Caco-2 (cell line): Measurements from ENCODE around the gene CDK14. TPM values are rescaled to one million over a fixed set of nuclear protein-coding genes. Genes with fewer than 3 reads are reported as not detected.

Experiments
- BruUV-seq: library from RNA; stranded (reverse); fragments of 400-500 nt; replicated peaks from 2 replicates; lab custom pipeline; 2021; lab: Mats Ljungman, UMichigan
- CTCF ChIA-PET: fragments of 300-600 bp; sonication (Branson Sonifier 250); formaldehyde crosslinking; loops from one replicate; lab custom pipeline; 2022; ENCODE audit warnings: antibody characterized with exemption; lab: Charles Lee
- POLR2A ChIA-PET: fragments of 300-600 bp; sonication (Branson Sonifier 250); formaldehyde crosslinking; loops from one replicate; lab custom pipeline; 2022; ENCODE audit warnings: antibody characterized with exemption; lab: Charles Lee
- DNase-seq, 2 experiments: peaks; one replicate each; pipeline versions ENCODE4 v3.0.0 to v3.0.0-alpha.2; 2020 to 2022
- H3K27me3 ChIP-seq: replicated peaks from 2 replicates; pipeline ENCODE4 v1.6.0; 2011; ENCODE audit warnings: low read length; ENCODE audit not compliant: control insufficient read depth, insufficient read depth
- H3K36me3 ChIP-seq: 2 replicates; pipeline ENCODE4 v1.5.1; 2011; ENCODE audit warnings: low read length; ENCODE audit not compliant: control insufficient read depth, insufficient read depth
- H3K4me1 ChIP-seq: fragments of 250-450 bp; sonication (Bioruptor Pico); 2 replicates; pipeline ENCODE4 v1.5.1; 2020; ENCODE audit warnings: mild to moderate bottlenecking
- H3K4me3 ChIP-seq: 2 replicates; pipeline ENCODE4 v1.5.1; 2011; ENCODE audit warnings: low read depth, mild to moderate bottlenecking, control low read depth, low read length
- H3K9me3 ChIP-seq: fragments of 250-450 bp; sonication (Bioruptor Pico); 2 replicates; pipeline ENCODE4 v1.5.1; 2020; ENCODE audit warnings: mild to moderate bottlenecking, moderate library complexity
- H3K27ac Mint-ChIP-seq: one replicate; pipeline ENCODE4 v1.8.0; 2022; ENCODE audit warnings: mixed read lengths; ENCODE audit not compliant: unreplicated experiment
- H3K27me3 Mint-ChIP-seq: one replicate; pipeline ENCODE4 v1.8.0; 2022; ENCODE audit warnings: mixed read lengths; ENCODE audit not compliant: insufficient read depth, unreplicated experiment
- H3K36me3 Mint-ChIP-seq: one replicate; pipeline ENCODE4 v1.8.0; 2022; ENCODE audit warnings: mild to moderate bottlenecking, mixed read lengths; ENCODE audit not compliant: insufficient read depth, unreplicated experiment
- H3K4me1 Mint-ChIP-seq: one replicate; pipeline ENCODE4 v1.8.0; 2022; ENCODE audit warnings: low read depth, mixed read lengths; ENCODE audit not compliant: unreplicated experiment
- H3K4me3 Mint-ChIP-seq: one replicate; pipeline ENCODE4 v1.8.0; 2022; ENCODE audit warnings: mild to moderate bottlenecking, moderate library complexity, mixed read lengths; ENCODE audit not compliant: unreplicated experiment
- H3K9me3 Mint-ChIP-seq: one replicate; pipeline ENCODE4 v1.8.0; 2022; ENCODE audit warnings: mixed read lengths; ENCODE audit not compliant: unreplicated experiment
- intact Hi-C: fragments of 100-400 bp; cut with micrococcal nuclease; formaldehyde crosslinking; loops from one replicate; pipeline ENCODE4 v1.10.0; 2022; ENCODE audit not compliant: unreplicated experiment
- total RNA-seq: library from RNA; stranded (reverse); gene quantifications from 2 replicates; pipeline ENCODE4 v1.2.3, GENCODE V29; 2022
- TF ChIP-seq, protein P1 (sequence below), 2 experiments: fragments of 200-600 bp in 1 of 2; IDR thresholded peaks; 1 replicate in 1 of 2; 2 replicates in 1 of 2; pipeline versions ENCODE4 v1.5.1 to v1.8.0; 2011 to 2022; ENCODE audit warnings: antibody characterized with exemption in 1 of 2, control low read depth in 1 of 2, inconsistent platforms in 1 of 2, low read depth in 1 of 2, low read length in 1 of 2, mild to moderate bottlenecking in 1 of 2, moderate library complexity in 1 of 2; ENCODE audit not compliant: insufficient read depth in 1 of 2, severe bottlenecking in 1 of 2, unreplicated experiment in 1 of 2

CDK14 gene
- total RNA-seq, 1 experiment from 2014 or later = 18.2 TPM

DNA sequence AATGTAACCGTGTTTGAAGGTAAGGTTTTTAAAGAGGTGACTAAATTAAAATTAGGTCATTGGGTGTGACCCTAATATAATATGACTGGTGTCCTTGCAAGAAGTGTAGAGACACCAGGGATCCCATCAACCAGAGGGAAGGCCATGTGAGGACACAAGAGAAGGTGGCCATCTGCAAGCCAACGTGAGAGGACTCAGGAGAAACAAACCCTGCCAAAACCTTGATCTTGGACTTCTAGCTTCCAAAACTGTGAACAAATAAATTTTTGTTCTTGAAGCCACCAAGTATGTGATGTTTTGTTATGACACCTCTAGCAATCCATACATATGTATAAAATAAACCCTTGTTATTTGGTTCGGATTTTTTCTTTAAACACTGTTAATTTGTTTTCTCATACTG is 144.3 kb downstream of the CDK14 start:
- Mint-ChIP-seq H3K36me3 (no peaks in the 10 kb centered on the region), H3K27me3 (no peaks in the 10 kb centered on the region), H3K27ac (no peak overlapping the region), H3K4me3 (no peak overlapping the region), H3K9me3 (peaks cover 9% of the 10 kb centered on the region), H3K4me1 (no peaks in the 10 kb centered on the region)
- Histone ChIP-seq H3K27me3 (no peaks in the 10 kb centered on the region), H3K4me3 (no peak overlapping the region), H3K4me1 (no peaks in the 10 kb centered on the region), H3K9me3 (no peaks in the 10 kb centered on the region), H3K36me3 (no peaks in the 10 kb centered on the region)
- BruUV-seq = no TSS peak
- no peak for DNase-seq
- intact Hi-C loops = no loop called here
- ChIA-PET CTCF (no interaction called here), POLR2A (no interaction called here)
- TF ChIP-seq, protein P1, sequence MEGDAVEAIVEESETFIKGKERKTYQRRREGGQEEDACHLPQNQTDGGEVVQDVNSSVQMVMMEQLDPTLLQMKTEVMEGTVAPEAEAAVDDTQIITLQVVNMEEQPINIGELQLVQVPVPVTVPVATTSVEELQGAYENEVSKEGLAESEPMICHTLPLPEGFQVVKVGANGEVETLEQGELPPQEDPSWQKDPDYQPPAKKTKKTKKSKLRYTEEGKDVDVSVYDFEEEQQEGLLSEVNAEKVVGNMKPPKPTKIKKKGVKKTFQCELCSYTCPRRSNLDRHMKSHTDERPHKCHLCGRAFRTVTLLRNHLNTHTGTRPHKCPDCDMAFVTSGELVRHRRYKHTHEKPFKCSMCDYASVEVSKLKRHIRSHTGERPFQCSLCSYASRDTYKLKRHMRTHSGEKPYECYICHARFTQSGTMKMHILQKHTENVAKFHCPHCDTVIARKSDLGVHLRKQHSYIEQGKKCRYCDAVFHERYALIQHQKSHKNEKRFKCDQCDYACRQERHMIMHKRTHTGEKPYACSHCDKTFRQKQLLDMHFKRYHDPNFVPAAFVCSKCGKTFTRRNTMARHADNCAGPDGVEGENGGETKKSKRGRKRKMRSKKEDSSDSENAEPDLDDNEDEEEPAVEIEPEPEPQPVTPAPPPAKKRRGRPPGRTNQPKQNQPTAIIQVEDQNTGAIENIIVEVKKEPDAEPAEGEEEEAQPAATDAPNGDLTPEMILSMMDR (IDR thresholded peaks at IDR 0.05; ENCODE audit: insufficient read depth in 1 of 2, low read depth in 1 of 2, low read length in 1 of 2, severe bottlenecking in 1 of 2, unreplicated experiment in 1 of 2) = no peak

DNA sequence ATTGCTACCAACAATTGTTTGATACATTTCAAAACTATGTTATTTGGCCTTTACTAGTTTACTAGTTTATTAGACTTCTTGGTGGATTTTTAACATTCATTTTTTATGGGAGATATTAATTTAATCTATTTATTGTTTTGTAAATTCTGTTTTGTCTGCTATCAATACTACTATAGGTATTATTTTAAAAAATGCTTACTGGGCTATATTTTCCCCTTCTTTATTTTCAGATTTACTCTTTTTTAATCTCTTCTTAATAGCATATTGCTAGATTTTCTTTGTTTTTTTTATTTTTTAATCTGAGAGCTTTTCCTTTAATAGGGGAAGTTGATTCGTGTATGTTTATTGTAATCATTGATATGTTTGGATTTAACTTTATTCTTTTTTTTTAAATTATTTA is 147.5 kb downstream of the CDK14 start:
- CTCF ChIA-PET = no interaction called here
- H3K27ac Mint-ChIP-seq = no peak overlapping the region

DNA sequence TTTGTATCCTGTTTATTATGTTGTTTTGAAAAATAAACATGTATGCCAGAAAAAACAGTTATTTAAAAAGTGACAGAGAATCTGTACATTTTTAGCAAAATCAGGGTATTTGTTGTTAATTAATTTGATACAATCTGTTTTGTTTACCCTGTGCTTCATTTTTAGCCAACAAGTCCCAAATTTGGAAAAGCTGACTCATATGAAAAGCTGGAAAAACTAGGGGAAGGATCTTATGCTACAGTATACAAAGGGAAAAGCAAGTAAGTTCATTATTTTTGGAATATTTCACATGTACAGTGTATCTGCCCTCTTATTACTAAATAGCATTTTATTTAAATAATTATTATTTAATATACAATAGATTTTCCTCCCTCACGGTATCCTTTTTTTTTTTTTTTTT is 151.4 kb downstream of the CDK14 start:
- Mint-ChIP-seq H3K36me3 (peaks cover 6% of the 10 kb centered on the region), H3K27me3 (no peaks in the 10 kb centered on the region), H3K9me3 (peaks cover 9% of the 10 kb centered on the region), H3K27ac (no peak overlapping the region), H3K4me3 (no peak overlapping the region), H3K4me1 (no peaks in the 10 kb centered on the region)
- Histone ChIP-seq H3K4me1 (no peaks in the 10 kb centered on the region), H3K4me3 (no peak overlapping the region), H3K9me3 (no peaks in the 10 kb centered on the region), H3K27me3 (no peaks in the 10 kb centered on the region), H3K36me3 (no peaks in the 10 kb centered on the region)
- ChIA-PET POLR2A (interaction anchor here (0.5 kb wide), 1 partner anchor 21 kb away, joined by 6 read pairs; no protein-coding TSS in a partner anchor), CTCF (no interaction called here)
- no TSS peak for BruUV-seq
- TF ChIP-seq, protein P1 (IDR thresholded peaks at IDR 0.05; ENCODE audit: insufficient read depth in 1 of 2, low read depth in 1 of 2, low read length in 1 of 2, severe bottlenecking in 1 of 2, unreplicated experiment in 1 of 2) = no peak
- intact Hi-C loops = loop anchor here (5.0 kb wide), 1 partner anchor 150 kb away; the partner anchor contains the start of gene CDK14
- DNase-seq = no peak

More for the DNA sequence above, 147.5 kb downstream of the CDK14 start:
- Mint-ChIP-seq H3K4me3 (no peak overlapping the region), H3K36me3 (no peaks in the 10 kb centered on the region), H3K4me1 (no peaks in the 10 kb centered on the region), H3K27me3 (no peaks in the 10 kb centered on the region), H3K9me3 (peaks cover 9% of the 10 kb centered on the region)
- H3K9me3 ChIP-seq = no peaks in the 10 kb centered on the region
- H3K4me3 ChIP-seq = no peak overlapping the region
- BruUV-seq = no TSS peak
- POLR2A ChIA-PET = no interaction called here
- TF ChIP-seq, protein P1 (IDR thresholded peaks at IDR 0.05; ENCODE audit: insufficient read depth in 1 of 2, low read depth in 1 of 2, low read length in 1 of 2, severe bottlenecking in 1 of 2, unreplicated experiment in 1 of 2) = no peak
- H3K4me1 ChIP-seq = no peaks in the 10 kb centered on the region
- no peaks in the 10 kb centered on the region for H3K36me3 ChIP-seq
- DNase-seq = no peak
- no peaks in the 10 kb centered on the region for H3K27me3 ChIP-seq
- intact Hi-C loops = no loop called here
